ENCODE measurements around the gene AKAP13.
"Not testable (repeated sequence)": the region's sequence is repeated elsewhere in the genome, so short reads cannot be mapped to it uniquely, and the experiment has no call there.

AKAP13 gene

GRCh38 chr15:85780225-85780985, 400.0 kb downstream of the AKAP13 start:
- no peak for DNase-seq

GRCh38 chr15:85781099-85781498, 400.7 kb downstream of the AKAP13 start:
- DNase-seq: no peak

- no peak for DNase-seq
Observed at GRCh38 chr15:85782064-85782463, 401.7 kb downstream of the AKAP13 start.

- DNase-seq: no peak
Observed at GRCh38 chr15:85785887-85786780, 405.7 kb downstream of the AKAP13 start.

- no peak for DNase-seq
Observed at GRCh38 chr15:85786781-85787114, 406.3 kb downstream of the AKAP13 start.

- no peak for DNase-seq
Observed at GRCh38 chr15:85788771-85789495, 408.5 kb downstream of the AKAP13 start.

- DNase-seq: no peak
Observed at GRCh38 chr15:85789496-85789875, 409.1 kb downstream of the AKAP13 start.

- no peak for DNase-seq
Observed at GRCh38 chr15:85792102-85792731, 411.8 kb downstream of the AKAP13 start.

GRCh38 chr15:85792912-85793590, 412.6 kb downstream of the AKAP13 start:
- no peak for DNase-seq

GRCh38 chr15:85793641-85794597, 413.5 kb downstream of the AKAP13 start:
- DNase-seq: peak; percentile 19

- peak; percentile 89 for DNase-seq
Observed at GRCh38 chr15:85794598-85795336, 414.4 kb downstream of the AKAP13 start, which contains the start of gene KLHL25. Gene KLHL25, minus strand, starts transcription at chr15:85794925. Its CDS starts 25,115 bp downstream, at chr15:85769810.

GRCh38 chr15:85795337-85796305, 415.2 kb downstream of the AKAP13 start:
- DNase-seq: no peak

- DNase-seq: not testable (repeated sequence)
Observed at GRCh38 chr15:85796371-85796770, 416.0 kb downstream of the AKAP13 start.
